SK-N-SH treated with all-trans-retinoic acid at 6 μM for 48 hours (cell line): ENCODE data around the gene KDM2B.

Source experiments
- CREB5 ChIP-seq: fragments of 250-450 bp; sonication (Bioruptor Pico); IDR thresholded peaks from 2 replicates; pipeline ENCODE4 v1.5.1; 2020; ENCODE audit warnings: low read depth, mild to moderate bottlenecking, moderate library complexity
- CSDC2 ChIP-seq: fragments of 250-450 bp; sonication (Bioruptor Pico); IDR thresholded peaks from 2 replicates; pipeline ENCODE4 v1.5.0; 2020; ENCODE audit warnings: mild to moderate bottlenecking, moderate library complexity
- GLIS3 ChIP-seq: fragments of 250-450 bp; sonication (Bioruptor Pico); IDR thresholded peaks from 2 replicates; pipeline ENCODE4 v1.5.0; 2020; ENCODE audit warnings: mild to moderate bottlenecking, moderate library complexity
- ISL1 ChIP-seq: fragments of 250-450 bp; sonication (Bioruptor Pico); IDR thresholded peaks from 2 replicates; pipeline ENCODE4 v2.1.2; 2022; ENCODE audit warnings: mild to moderate bottlenecking, moderate library complexity
- PATZ1 ChIP-seq: fragments of 250-450 bp; sonication (Bioruptor Pico); IDR thresholded peaks from 2 replicates; pipeline ENCODE4 v1.8.0; 2020; ENCODE audit warnings: mild to moderate bottlenecking, moderate library complexity, borderline replicate concordance
- RARB ChIP-seq: fragments of 250-450 bp; sonication (Bioruptor Pico); IDR thresholded peaks from 2 replicates; pipeline ENCODE4 v1.8.0; 2021; ENCODE audit warnings: mild to moderate bottlenecking, moderate library complexity
- SNAI2 ChIP-seq: fragments of 250-450 bp; sonication (Bioruptor Pico); IDR thresholded peaks from 2 replicates; pipeline ENCODE4 v1.5.0; 2020; ENCODE audit warnings: mild to moderate bottlenecking, moderate library complexity
- TCF4 ChIP-seq: fragments of 250-450 bp; sonication (Bioruptor Pico); IDR thresholded peaks from 2 replicates; pipeline ENCODE4 v1.8.0; 2021; ENCODE audit warnings: mild to moderate bottlenecking, moderate library complexity, borderline replicate concordance
- TOX ChIP-seq: fragments of 250-450 bp; sonication (Bioruptor Pico); IDR thresholded peaks from 2 replicates; pipeline ENCODE4 v1.8.0; 2021; ENCODE audit warnings: mild to moderate bottlenecking, moderate library complexity, borderline replicate concordance
- ZFP3 ChIP-seq: fragments of 250-450 bp; sonication (Bioruptor Pico); IDR thresholded peaks from 2 replicates; pipeline ENCODE4 v1.5.0; 2020; ENCODE audit warnings: mild to moderate bottlenecking, moderate library complexity
- ZFP30 ChIP-seq: fragments of 450-650 bp; formaldehyde crosslinking; IDR thresholded peaks from 2 replicates; pipeline ENCODE4 v1.5.0; 2022; ENCODE audit warnings: mild to moderate bottlenecking, moderate library complexity
- ZNF565 ChIP-seq: fragments of 450-650 bp; formaldehyde crosslinking; conservative IDR thresholded peaks from 2 replicates; pipeline ENCODE4 v1.5.0; 2020; ENCODE audit warnings: low read depth, mild to moderate bottlenecking, moderate library complexity
- ZNF8 ChIP-seq: fragments of 450-650 bp; formaldehyde crosslinking; IDR thresholded peaks from 2 replicates; pipeline ENCODE4 v1.5.0; 2020; ENCODE audit warnings: mild to moderate bottlenecking, moderate library complexity

- TF ChIP-seq PATZ1 (CRISPR knock-in tag) (no peak), ZFP3 (CRISPR knock-in tag) (no peak), ZNF565 (CRISPR knock-in tag) (no peak), ZFP30 (CRISPR knock-in tag) (no peak), CSDC2 (CRISPR knock-in tag) (no peak), RARB (CRISPR knock-in tag) (no peak), ISL1 (no peak), CREB5 (CRISPR knock-in tag) (no peak), GLIS3 (CRISPR knock-in tag) (no peak), SNAI2 (no peak), TCF4 (CRISPR knock-in tag) (no peak), ZNF8 (CRISPR knock-in tag) (no peak), TOX (no peak)
Observed at GRCh38 chr12:121549075-121549474, 31.7 kb downstream of the KDM2B start.
